NOMO-1 (cell line): ENCODE results near the gene WDR74.

Experiments
- DNase-seq, 2 experiments: peaks; one replicate each; lab custom pipeline; 2025; ENCODE audit not compliant: unreplicated experiment in 2 of 2; lab: John Stamatoyannopoulos, UW

The WDR74 gene

DNA sequence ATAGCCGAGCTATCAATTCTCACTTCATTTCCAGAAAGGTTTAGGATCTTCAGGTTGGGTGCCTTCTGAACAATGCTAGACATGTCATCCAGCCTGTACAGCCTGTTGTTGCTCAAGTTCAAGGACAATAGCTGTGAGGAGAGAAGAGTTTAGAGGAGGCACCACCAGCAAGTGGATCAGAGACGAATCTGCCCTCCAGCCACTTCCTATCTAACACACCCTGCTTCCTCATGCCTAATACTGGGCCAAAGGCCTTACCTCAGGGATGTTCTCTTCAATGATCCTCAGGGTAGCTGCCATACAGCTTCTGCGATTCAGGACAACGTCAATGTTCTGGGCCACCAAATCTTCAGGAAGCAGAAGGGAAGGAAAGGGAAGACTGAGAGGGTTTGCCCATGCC is 38.3 kb downstream of the WDR74 start:
- DNase-seq, result no peak

DNA sequence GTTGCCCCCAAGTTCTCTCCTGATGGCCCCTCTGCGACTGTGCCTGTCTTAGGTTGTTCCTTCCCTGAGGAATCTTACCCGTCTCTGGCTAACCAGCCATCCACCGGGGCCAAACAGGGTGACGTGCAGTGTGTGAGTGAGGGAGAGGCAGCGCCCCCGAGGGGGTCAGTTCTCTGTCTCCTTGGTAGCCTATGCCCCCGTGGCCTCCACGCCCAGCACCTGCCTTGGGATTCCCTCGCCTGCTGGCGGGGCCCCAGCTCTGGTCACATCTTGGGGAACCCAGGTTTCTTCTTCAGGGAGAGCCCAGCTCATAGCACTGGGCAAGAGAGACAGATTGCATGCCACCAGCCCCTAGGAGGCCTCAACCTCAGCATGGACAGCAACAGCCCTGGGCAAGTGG is 39.9 kb downstream of the WDR74 start:
- DNase-seq, result no peak

DNA sequence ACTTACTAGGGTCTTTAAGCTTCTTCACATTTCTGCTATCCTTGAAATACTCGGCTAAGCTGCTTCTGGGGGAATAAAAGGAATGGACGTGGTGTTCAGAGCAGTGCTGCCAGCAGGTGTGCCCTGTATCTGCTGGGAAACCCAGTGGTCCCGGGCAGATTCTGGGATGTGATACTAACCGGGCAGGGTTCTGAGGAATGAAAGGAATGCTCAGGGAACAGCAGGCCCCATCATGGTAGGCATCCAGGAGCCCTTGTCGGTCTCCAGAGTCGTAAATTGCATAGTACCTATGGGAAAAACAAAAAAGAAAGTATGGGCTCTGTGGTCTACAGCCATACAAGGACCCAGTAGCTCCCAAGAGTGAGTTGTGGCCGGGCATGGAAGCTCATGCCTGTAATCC is 43.1 kb downstream of the WDR74 start:
- no peak for DNase-seq

DNA sequence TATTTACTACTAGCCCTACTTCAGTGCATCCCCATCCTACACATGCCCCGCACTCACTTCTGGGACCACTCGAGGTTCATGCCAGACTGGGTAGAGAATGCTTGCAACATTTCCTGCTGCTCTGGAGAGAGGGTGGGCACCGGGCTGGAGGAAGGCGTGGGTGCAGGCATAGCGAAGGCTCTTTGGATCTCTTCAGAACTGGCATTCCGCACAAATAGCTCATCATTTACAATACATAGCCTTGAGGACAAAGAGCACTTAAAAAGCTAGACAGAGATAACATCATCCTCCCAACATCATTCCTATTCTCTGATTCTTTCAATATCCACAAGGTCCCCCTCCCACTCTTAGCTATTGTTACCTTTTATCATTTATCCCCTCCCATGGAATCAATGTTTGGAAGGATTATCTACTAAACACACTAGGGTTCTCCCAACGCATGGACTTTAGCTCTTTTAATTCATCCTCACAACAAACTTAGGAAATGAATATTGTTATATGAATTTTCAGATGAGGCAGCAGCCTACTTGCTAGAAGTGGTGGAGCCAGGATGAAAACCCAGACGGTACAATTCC is 45.1 kb downstream of the WDR74 start:
- no peak for DNase-seq

DNA sequence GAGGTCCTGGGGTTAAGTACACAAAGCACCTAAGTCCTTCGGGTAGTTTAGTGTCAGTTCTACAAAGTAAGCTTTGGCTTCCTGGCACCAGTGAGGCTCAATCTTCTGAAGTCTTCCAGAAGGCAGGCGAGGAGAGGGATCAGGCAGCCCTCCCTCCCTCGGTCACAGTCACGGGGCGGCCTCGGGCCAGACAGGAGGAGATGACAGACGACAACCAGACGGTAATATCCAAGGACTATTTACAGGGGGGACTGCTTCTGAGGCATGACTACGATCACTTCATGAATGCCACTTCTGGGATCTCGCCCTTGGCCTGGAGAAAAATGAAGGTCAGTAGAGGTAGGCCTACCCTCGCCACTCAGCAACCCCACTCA is 47.2 kb downstream of the WDR74 start:
- no peak for DNase-seq

DNA sequence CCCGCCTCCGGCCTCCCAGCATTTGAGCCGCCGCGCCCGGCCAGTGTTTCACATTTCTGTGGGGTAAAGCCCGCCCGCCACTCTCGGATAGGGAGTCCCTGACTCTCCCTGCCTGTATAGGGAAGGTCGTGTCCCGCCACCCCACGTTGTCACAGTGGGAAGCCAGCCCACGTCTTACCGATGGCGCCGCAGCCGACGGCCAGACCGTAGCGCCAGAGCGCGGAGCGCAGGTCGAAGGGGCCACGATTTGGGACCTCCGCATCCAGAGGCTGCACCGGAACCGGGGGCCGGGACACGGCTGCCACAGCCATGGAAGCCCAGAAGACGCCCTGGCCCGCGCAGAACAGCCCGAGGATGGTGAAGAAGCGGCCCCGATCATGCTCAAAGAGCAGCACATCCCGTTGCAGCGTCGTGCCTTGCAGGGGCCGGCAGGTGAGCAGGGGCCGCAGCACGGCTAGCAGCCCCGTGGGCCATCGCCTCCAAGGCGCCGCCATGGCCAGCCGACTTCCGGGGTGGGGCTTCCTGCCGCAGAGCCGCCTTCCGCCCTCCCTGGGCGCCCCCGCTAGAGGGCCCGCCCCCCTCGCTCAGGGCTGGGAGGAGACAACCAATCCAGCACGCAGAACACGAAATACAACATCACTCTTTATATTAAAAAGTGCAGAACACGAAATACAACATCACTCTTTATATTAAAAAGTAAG is 47.7 kb downstream of the WDR74 start, which contains the start of gene TMEM223:
TSS of gene TMEM223 (minus strand) at position 506 of the 701 bp plus-strand sequence. CDS start at position 494, 12 bp downstream.
- DNase-seq, result peak; percentile 71 to 89

DNA sequence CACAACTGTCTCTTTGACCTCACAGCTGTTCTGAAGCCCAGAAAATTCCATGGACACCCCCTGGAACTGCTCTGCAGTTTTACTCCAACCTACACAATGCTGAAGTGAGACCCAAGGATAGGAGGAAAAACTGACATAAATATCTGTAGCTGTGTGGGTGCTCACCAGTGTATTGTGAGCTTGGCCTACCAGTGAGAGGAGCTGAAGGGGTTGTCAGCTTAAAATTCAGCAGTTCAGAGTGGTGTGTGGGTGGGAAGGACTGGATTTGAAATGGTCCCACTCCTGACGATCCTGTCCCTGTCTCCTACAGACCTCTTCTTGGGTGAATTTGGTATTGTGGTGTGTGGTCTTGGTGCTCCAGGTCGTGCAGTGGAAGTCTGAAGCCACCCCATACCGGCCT is 49.8 kb downstream of the WDR74 start:
- DNase-seq, result no peak

DNA sequence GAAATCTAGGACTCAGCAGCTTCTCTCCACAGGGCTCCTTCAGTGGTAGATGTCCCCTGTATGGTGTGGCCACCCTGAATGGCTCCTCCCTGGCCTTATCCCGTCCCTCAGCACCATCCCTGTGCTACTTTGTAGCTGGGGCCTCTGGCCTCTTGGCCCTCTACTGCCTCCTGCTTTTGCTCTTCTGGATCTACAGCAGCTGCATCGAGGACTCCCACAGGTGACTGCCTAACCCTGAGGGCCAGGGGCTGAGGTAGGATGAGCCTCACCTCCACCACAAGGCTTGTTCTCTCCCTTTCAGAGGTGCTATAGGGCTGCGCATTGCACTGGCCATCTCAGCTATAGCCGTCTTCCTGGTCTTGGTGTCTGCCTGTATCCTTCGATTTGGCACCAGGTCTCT is 50.4 kb downstream of the WDR74 start:
- DNase-seq, result no peak

DNA sequence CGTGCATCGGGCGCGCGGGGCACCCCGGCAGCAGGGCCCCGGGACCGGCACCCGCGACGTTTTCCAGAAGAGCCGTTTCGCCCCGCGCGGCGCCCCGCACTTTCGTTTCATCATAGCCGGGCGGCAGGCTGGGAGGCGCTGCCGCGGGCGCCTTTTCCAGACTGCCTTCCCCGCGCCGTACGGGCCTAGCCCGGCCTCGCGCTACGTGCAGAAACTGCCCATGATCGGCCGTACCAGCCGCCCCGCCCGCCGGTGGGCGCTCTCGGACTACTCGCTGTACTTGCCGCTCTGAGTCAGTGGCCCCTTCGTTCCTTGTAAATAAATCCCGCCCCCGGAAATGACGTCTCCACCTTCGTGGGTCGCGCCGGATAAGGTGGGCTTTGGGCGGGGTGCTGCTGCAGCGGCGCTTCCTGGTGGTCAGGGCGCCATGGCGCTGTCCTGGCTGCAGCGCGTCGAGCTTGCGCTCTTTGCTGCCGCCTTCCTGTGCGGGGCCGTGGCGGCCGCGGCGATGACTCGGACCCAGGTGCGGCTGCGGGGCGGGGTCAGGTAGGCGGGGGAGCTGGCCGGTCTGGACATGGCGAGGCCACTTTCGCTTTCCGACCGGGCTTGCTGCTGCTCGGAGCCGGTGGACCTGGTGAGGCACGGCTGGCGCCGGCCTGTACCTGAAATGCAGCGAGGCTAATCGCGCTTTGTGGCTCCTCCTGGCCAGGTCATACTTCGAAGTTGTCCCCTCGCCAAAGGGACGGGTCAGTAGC is 52.2 kb downstream of the WDR74 start, which contains the start of gene TMEM179B:
TSS of gene TMEM179B (plus strand) at position 398 of the 755 bp plus-strand sequence. CDS start at position 428, 30 bp downstream.
- peak; percentile 97 to 99 for DNase-seq

DNA sequence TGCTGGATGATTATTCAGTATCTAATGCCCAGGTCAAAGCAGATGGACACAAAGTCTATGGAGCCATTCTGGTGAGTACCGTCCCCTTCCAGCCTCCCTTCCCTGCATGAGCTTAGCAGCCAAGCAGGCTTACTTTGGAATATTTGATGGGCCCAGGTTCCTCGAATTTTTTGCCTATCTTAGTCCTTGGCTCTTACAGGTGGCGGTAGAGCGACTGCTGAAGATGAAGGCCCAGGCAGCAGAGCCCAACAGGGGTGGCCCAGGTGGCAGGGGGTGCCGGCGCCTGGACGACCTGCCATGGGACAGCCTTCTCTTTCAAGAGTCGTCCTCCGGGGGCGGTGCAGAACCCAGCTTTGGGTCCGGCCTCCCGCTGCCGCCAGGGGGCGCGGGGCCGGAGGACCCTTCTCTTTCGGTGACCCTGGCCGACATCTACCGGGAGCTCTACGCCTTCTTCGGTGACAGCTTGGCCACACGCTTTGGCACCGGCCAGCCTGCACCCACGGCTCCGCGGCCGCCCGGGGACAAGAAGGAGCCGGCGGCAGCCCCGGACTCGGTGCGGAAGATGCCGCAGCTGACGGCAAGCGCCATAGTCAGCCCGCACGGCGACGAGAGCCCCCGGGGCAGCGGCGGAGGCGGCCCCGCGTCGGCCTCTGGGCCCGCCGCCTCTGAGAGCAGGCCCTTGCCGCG is 52.9 kb downstream of the WDR74 start:
- DNase-seq, result peak; percentile 76 to 83
